C4-2B (cell line): ENCODE measurements around the gene DAND5.

Experiments
- ZFX ChIP-seq: fragments of 450-650 bp; IDR thresholded peaks from 2 replicates; pipeline ENCODE4 v1.6.1; 2017
- TF ChIP-seq, protein P1 (sequence below): fragments of 450-650 bp; conservative IDR thresholded peaks from 2 replicates; pipeline ENCODE4 v1.5.1; 2017; ENCODE audit warnings: mild to moderate bottlenecking

DNA sequence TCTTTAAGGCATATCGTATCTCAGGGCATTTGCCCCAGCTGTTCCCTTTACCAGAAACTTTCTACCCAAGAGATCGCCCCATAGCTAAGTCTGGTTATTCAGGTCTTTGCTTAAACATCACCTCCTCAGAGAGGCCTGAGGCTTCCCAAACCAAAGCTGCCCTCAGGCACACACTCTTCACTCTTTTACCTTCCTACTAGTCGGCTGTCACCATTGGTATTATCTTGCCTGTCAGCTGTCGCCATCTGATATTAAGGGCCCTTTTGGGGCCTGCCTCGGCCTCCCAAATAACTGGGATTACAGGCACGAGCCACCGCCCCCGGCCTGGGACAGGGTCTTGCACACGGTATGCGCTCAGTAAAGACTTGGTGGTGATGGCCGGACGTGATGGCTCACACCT, 13.4 kb upstream of the DAND5 start:
- TF ChIP-seq, protein P1, sequence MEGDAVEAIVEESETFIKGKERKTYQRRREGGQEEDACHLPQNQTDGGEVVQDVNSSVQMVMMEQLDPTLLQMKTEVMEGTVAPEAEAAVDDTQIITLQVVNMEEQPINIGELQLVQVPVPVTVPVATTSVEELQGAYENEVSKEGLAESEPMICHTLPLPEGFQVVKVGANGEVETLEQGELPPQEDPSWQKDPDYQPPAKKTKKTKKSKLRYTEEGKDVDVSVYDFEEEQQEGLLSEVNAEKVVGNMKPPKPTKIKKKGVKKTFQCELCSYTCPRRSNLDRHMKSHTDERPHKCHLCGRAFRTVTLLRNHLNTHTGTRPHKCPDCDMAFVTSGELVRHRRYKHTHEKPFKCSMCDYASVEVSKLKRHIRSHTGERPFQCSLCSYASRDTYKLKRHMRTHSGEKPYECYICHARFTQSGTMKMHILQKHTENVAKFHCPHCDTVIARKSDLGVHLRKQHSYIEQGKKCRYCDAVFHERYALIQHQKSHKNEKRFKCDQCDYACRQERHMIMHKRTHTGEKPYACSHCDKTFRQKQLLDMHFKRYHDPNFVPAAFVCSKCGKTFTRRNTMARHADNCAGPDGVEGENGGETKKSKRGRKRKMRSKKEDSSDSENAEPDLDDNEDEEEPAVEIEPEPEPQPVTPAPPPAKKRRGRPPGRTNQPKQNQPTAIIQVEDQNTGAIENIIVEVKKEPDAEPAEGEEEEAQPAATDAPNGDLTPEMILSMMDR: no peak
- TF ChIP-seq ZFX: no peak
